Activated CD8-positive, alpha-beta memory T cell treated with anti-CD3 and anti-CD28 coated beads for 36 hours (primary cell): Measurements from ENCODE around the gene FHOD3. TPM values are rescaled to one million over a fixed set of nuclear protein-coding genes. Genes with fewer than 3 reads are reported as not detected.

ENCODE experiments used
- CTCF ChIA-PET: fragments of 350-600 bp; sonication (Branson Sonifier 250); formaldehyde crosslinking; loops from one replicate; lab custom pipeline; 2021; ENCODE audit warnings: antibody characterized with exemption; lab: Charles Lee
- POLR2A ChIA-PET: fragments of 350-600 bp; sonication (Branson Sonifier 250); formaldehyde crosslinking; loops from one replicate; lab custom pipeline; 2021; ENCODE audit warnings: antibody characterized with exemption; lab: Charles Lee
- total RNA-seq, 2 experiments: library from RNA; stranded (reverse); gene quantifications; one replicate each; pipeline ENCODE4 v1.2.3, GENCODE V29; 2021

Gene FHOD3
- total RNA-seq, 2 experiments from 2014 or later = not detected

- CTCF ChIA-PET = no interaction called here
- POLR2A ChIA-PET = no interaction called here
Measured at GRCh38 chr18:36592282-36592681, 294.8 kb downstream of the FHOD3 start.

DNA sequence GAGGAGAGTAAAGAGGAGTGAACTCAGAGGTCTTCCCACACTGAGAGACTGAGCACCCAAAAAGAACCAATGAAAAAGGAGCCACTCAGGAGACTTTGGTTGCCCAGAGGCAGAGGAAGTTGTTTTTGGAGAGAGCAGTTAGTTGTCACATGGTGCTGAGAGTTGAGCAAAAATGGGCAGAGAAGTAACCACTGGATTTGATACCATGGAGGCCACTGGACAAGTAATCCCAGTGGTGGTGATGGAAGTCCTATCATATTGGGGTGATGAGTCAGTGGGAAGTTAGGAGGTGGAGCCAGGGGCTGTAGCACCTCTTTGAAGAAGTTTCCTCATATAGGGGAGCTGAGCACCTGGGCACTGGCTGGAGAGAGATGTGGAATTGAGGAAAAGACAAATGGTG, 295.5 kb downstream of the FHOD3 start:
- ChIA-PET CTCF (no interaction called here), POLR2A (no interaction called here)

- CTCF ChIA-PET = no interaction called here
- POLR2A ChIA-PET = no interaction called here
Measured at GRCh38 chr18:36593641-36594040, 296.1 kb downstream of the FHOD3 start.

DNA sequence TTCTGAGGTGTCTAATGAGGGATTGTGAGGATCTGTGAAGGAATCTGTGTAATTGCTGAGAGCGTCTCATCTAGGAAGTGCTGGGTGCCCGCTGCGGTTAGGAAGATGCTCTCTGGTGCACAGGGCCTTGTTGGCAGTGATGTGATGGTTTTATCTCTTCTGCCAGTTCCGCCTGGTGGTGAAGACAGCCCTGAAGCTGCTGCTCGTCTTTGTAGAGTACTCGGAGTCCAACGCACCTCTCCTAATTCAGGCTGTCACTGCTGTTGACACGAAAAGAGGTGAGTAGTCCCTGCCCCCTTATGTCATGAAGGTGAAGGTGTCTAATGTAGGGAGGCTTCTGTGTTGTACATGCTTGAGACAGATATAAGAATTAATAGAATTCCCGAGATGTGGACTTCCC, 297.1 kb downstream of the FHOD3 start:
- ChIA-PET POLR2A (no interaction called here), CTCF (no interaction called here)

- CTCF ChIA-PET = no interaction called here
- POLR2A ChIA-PET = no interaction called here
Measured at GRCh38 chr18:36595046-36595817, 297.7 kb downstream of the FHOD3 start.

DNA sequence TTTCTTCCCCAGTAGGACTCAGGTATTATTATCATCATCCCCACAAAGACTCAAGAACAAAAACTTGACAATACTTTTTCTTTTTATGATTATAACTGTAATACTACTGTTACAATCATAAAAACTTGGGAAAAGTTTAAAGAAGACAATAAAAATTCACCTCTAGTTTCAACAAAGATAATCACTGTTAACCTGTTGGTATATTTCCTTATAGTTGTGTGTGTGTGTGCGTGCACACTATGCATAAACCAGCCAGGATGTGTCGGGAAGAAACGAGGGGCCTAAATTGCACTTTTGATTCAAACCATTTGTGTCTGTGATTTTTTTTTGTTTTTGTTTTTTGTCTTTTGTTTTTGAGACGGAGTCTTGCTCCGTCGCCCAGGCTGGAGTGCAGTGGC, 298.3 kb downstream of the FHOD3 start:
- ChIA-PET POLR2A (no interaction called here), CTCF (no interaction called here)

GRCh38 chr18:36597636-36598035, 300.1 kb downstream of the FHOD3 start:
- CTCF ChIA-PET = no interaction called here

DNA sequence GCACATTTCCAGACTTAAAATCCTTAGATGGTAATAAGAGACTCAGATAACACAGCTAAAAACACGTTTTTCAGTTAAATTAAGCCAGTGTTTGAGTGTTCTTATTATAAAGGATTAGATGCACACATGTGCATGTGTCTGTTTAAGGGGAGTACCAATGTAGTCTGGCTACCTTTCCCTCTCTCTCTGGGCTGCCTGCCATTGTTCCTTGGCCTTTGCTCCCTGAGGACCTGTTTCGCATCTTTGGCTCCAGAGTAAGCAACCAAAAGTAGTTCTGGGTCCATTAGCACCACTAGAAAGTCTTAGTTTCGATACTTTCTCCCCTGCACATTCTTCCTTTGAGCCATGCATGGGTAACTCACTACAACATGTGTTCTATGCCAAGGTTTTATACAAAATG, 303.0 kb downstream of the FHOD3 start:
- CTCF ChIA-PET = no interaction called here
- POLR2A ChIA-PET = no interaction called here

More at GRCh38 chr18:36597636-36598035, 300.1 kb downstream of the FHOD3 start:
- POLR2A ChIA-PET = no interaction called here

- CTCF ChIA-PET = no interaction called here
- POLR2A ChIA-PET = no interaction called here
Measured at GRCh38 chr18:36601316-36601715, 303.8 kb downstream of the FHOD3 start.

GRCh38 chr18:36602071-36602470, 304.6 kb downstream of the FHOD3 start:
- ChIA-PET CTCF (no interaction called here), POLR2A (no interaction called here)

GRCh38 chr18:36602620-36603019, 305.1 kb downstream of the FHOD3 start:
- POLR2A ChIA-PET = no interaction called here

DNA sequence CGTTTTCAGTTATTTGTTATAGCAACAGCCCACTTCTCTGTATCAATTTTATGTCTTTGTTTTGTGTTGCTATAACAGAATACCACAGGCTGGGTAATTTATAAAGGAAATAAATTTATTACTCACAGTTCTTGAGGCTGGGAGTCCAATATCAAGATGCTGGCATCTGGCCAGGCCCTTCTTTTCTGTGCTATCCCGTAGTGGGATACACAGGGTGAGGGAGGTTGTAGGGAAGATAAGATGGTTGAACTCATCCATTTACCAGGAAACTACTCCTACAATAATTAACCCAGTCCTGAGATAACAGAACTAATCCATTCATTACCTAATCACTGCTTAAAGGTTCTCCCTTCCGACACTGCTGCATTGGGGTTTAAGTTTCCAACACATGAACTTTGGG, 310.6 kb downstream of the FHOD3 start:
- CTCF ChIA-PET = no interaction called here

More at GRCh38 chr18:36602620-36603019, 305.1 kb downstream of the FHOD3 start:
- CTCF ChIA-PET = no interaction called here

GRCh38 chr18:36610258-36610657, 312.7 kb downstream of the FHOD3 start:
- CTCF ChIA-PET = no interaction called here
- POLR2A ChIA-PET = no interaction called here

More for the DNA sequence above, 310.6 kb downstream of the FHOD3 start:
- POLR2A ChIA-PET = no interaction called here

- ChIA-PET POLR2A (no interaction called here), CTCF (no interaction called here)
Measured at GRCh38 chr18:36610661-36611060, 313.1 kb downstream of the FHOD3 start.

DNA sequence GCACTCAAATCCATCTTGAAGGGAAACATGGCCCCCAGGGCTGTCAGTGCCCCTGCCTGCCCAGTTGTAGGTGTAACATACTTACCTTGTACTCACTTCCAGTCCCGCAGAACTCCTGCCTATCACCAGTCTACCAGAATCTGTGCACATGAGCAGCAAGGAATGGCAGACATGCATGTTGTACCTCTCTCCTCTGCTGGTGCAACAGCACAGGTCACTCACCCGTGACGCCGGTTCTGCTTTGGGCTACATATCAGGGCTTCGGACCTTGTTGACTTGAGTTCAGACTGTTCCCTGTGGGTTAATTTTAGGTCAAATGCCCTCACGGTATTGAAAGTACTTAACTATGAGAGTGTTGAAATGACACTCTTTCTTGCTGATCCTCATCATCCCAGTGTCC, 315.6 kb downstream of the FHOD3 start:
- POLR2A ChIA-PET = no interaction called here
- CTCF ChIA-PET = no interaction called here

- POLR2A ChIA-PET = no interaction called here
- CTCF ChIA-PET = no interaction called here
Measured at GRCh38 chr18:36613810-36614209, 316.3 kb downstream of the FHOD3 start.

DNA sequence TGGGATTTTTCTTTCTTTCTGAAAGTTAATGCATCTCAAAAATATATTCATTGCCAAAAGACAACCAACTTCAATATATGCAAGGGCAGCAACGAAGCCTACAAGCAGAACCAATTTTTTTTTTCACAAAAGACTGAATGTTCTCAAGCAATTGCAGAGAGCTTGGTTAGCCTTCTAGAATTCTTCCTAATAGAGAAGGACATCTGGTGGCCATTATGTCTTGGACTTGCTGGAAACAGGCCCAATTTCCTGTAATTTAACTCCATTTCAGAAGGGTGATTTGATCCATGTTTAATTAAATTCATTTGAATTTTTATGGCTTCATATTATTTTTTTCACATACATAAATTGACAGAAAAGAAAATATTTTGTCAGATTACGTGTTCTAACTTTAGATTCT, 323.3 kb downstream of the FHOD3 start:
- ChIA-PET POLR2A (no interaction called here), CTCF (no interaction called here)

DNA sequence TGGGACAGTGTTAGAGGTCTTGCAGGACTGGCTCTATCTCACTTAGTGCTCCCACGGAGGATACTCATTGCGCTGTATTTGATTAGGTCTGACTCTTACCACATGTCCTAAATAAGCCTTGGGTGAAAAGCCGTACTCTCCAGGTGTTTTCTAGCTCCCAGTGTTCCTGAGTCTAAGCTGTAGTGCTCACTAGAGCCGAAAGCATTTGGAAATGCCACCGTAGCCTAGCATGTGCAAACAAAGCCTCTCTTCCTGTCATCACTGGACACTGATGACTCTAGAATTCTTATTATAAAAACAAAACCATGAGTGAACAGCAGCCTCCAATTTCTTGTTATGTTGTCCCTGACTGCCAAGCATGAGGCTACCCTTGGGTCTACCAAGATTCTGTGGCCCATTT, 325.1 kb downstream of the FHOD3 start:
- POLR2A ChIA-PET = no interaction called here
- CTCF ChIA-PET = no interaction called here

- CTCF ChIA-PET = no interaction called here
- POLR2A ChIA-PET = no interaction called here
Measured at GRCh38 chr18:36623091-36623490, 325.6 kb downstream of the FHOD3 start.

DNA sequence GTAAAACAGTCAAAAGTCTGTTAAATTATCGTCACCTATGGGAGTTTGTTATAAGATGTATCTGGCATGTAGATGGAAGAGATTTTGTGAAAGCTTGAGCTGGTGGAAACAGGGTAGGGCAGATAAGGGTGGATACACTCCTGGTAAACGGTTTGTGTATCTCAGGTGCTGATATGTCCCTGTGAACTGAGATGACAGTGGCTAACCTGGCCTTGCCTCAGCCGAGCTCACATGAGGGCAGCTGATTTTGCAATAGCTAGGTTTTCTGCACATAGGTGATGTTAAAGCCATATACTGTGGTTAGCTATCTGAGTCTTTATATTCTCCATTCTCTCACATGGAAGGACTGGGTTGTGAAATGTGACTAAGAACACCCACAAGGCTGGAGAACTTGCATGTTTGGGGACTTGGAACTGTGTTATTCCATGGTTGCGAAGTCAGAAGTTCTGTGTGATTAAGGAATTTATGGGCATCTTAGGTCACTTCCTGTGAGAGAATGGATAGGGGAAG, 326.2 kb downstream of the FHOD3 start:
- POLR2A ChIA-PET = no interaction called here
- CTCF ChIA-PET = no interaction called here

GRCh38 chr18:36624451-36625167, 327.1 kb downstream of the FHOD3 start:
- ChIA-PET CTCF (no interaction called here), POLR2A (no interaction called here)
